Measurements from ENCODE around the gene EMP1. TPM values are rescaled to one million over a fixed set of nuclear protein-coding genes. Genes with fewer than 3 reads are reported as not detected.

EMP1 gene
- polyA plus RNA-seq, 3 donors, result 2.7 to 6.3 (median 3.1) TPM

DNA sequence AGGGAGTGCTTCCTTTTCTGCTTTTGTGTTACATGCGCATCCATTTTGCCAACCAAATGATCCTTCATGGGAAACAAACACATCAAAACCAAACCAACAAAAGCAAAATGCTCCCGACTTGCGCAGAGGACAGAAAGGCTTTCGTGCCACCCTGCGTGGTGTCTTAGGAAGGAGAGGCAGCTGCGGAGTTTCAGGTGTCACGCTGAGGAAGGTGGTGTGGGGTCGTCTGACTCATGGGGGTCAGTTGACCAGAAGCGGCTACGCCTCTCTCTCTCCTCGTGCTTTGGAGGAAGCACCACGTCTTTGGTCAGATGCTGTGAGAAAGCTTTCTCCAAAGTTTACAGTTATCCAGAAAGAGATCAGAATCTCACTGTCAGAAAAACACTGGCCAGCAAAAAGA is 7.9 kb downstream of the EMP1 start:
- no peaks in the 10 kb centered on the region for H3K79me2 ChIP-seq (ENCODE audit: insufficient read depth, low read length)
- peak overlapping the region in 2 of 7 donors; percentile 13 to 43 for H3K27ac Mint-ChIP-seq
- H3K4me3 Mint-ChIP-seq, result no peak overlapping the region
- no peak overlapping the region for H3K4me3 ChIP-seq (replicated peaks in 1 of 3; ENCODE audit: low read depth in 2 of 3, low read length in 3 of 3)
- no peaks in the 10 kb centered on the region for H3K36me3 ChIP-seq (replicated peaks in 1 of 2; ENCODE audit: control insufficient read depth in 1 of 2, insufficient read depth in 2 of 2, low read length in 2 of 2)
- TF ChIP-seq CTCF (IDR thresholded peaks at IDR 0.05), result no peak
- H3K4me1 Mint-ChIP-seq, result peaks cover 46% of the 10 kb centered on the region
- no peak overlapping the region for H2AFZ ChIP-seq (ENCODE audit: insufficient read depth, low read depth, low read length, poor library complexity, severe bottlenecking)
- H3K27ac ChIP-seq (ENCODE audit: low read depth in 1 of 2, low read length in 2 of 2), result no peak overlapping the region
- peaks cover 2 to 16% (median 6%) of the 10 kb centered on the region in 3 donors for H3K27me3 Mint-ChIP-seq (ENCODE audit: low read depth in 3 of 3)
- H3K9ac ChIP-seq (ENCODE audit: insufficient read depth, low read length, poor library complexity, severe bottlenecking), result no peak overlapping the region
- H3K27me3 ChIP-seq (ENCODE audit: control insufficient read depth in 2 of 2, insufficient read depth in 2 of 2, low read length in 2 of 2), result no peaks in the 10 kb centered on the region
- no peaks in the 10 kb centered on the region for H3K9me3 ChIP-seq (replicated peaks in 1 of 2; ENCODE audit: control insufficient read depth in 1 of 2, insufficient read depth in 1 of 2, low read length in 2 of 2)
- H3K4me1 ChIP-seq (ENCODE audit: control insufficient read depth in 1 of 2, insufficient read depth in 2 of 2, low read length in 2 of 2), result peaks cover 21 to 27% of the 10 kb centered on the region in 2 donors
- DNase-seq, result no peak
- no peaks in the 10 kb centered on the region for H4K20me1 ChIP-seq (ENCODE audit: insufficient read depth, low read length)
- H3K4me2 ChIP-seq (replicated peaks; ENCODE audit: extremely low read depth, low read length, poor library complexity, severe bottlenecking), result no peak overlapping the region
- H3K9me3 Mint-ChIP-seq, result no peaks in the 10 kb centered on the region
- H3K36me3 Mint-ChIP-seq, result no peaks in the 10 kb centered on the region
- WGBS (ENCODE audit: insufficient coverage), result 95% methylated on average over 4 of the region's 12 CpGs
- intact Hi-C loops (cut with micrococcal nuclease), result loop anchor here in 1 of 2 donors (10.0 kb wide), 1 partner anchor 50 kb away; no protein-coding TSS in a partner anchor

- no peak overlapping the region for H3K4me2 ChIP-seq (replicated peaks; ENCODE audit: extremely low read depth, low read length, poor library complexity, severe bottlenecking)
- intact Hi-C loops (cut with micrococcal nuclease), result loop anchor here in 1 of 2 donors (5.0 to 10.0 kb wide), 2 partner anchors 51 to 109 kb away; no protein-coding TSS in a partner anchor
- WGBS (ENCODE audit: insufficient coverage), result 36% methylated on average over 2 of the region's 3 CpGs
These were observed 9.5 kb downstream of the EMP1 start for GRCh38 chr12:13205809-13206559.

More at GRCh38 chr12:13205809-13206559, 9.5 kb downstream of the EMP1 start:
- no peak overlapping the region for H3K27ac ChIP-seq (ENCODE audit: low read depth in 1 of 2, low read length in 2 of 2)
- peaks cover 35% of the 10 kb centered on the region for H3K4me1 Mint-ChIP-seq
- H3K36me3 Mint-ChIP-seq, result no peaks in the 10 kb centered on the region
- H2AFZ ChIP-seq (ENCODE audit: insufficient read depth, low read depth, low read length, poor library complexity, severe bottlenecking), result peak overlapping the region; percentile 2
- H3K4me3 Mint-ChIP-seq, result no peak overlapping the region
- H3K36me3 ChIP-seq (replicated peaks in 1 of 2; ENCODE audit: control insufficient read depth in 1 of 2, insufficient read depth in 2 of 2, low read length in 2 of 2), result no peaks in the 10 kb centered on the region
- no peak overlapping the region for H3K9ac ChIP-seq (ENCODE audit: insufficient read depth, low read length, poor library complexity, severe bottlenecking)
- TF ChIP-seq CTCF (IDR thresholded peaks at IDR 0.05), result no peak
- peaks cover 20 to 22% of the 10 kb centered on the region in 2 donors for H3K4me1 ChIP-seq (ENCODE audit: control insufficient read depth in 1 of 2, insufficient read depth in 2 of 2, low read length in 2 of 2)
- H3K79me2 ChIP-seq (ENCODE audit: insufficient read depth, low read length), result no peaks in the 10 kb centered on the region
- H3K9me3 Mint-ChIP-seq, result no peaks in the 10 kb centered on the region
- no peaks in the 10 kb centered on the region for H3K9me3 ChIP-seq (replicated peaks in 1 of 2; ENCODE audit: control insufficient read depth in 1 of 2, insufficient read depth in 1 of 2, low read length in 2 of 2)
- peak overlapping the region in 6 of 7 donors; percentile 13 to 69 (median 51) for H3K27ac Mint-ChIP-seq
- peak in 1 of 3 donors; percentile 27 for DNase-seq
- peaks cover 2 to 12% (median 9%) of the 10 kb centered on the region in 3 donors for H3K27me3 Mint-ChIP-seq (ENCODE audit: low read depth in 3 of 3)
- no peaks in the 10 kb centered on the region for H3K27me3 ChIP-seq (ENCODE audit: control insufficient read depth in 2 of 2, insufficient read depth in 2 of 2, low read length in 2 of 2)
- no peaks in the 10 kb centered on the region for H4K20me1 ChIP-seq (ENCODE audit: insufficient read depth, low read length)
- H3K4me3 ChIP-seq (replicated peaks in 1 of 3; ENCODE audit: low read depth in 2 of 3, low read length in 3 of 3), result no peak overlapping the region

Data from CD14-positive monocyte (primary cell).